ENCODE results near the gene DOK4. TPM values are rescaled to one million over a fixed set of nuclear protein-coding genes. Genes with fewer than 3 reads are reported as not detected.
A peak's percentile ranks its signal among the peaks of the same experiment; 100 is the strongest.

Gene DOK4
- total RNA-seq, 4 donors from 2014 or later = 16.6 to 36.6 (median 26.6) TPM

- Histone ChIP-seq H3K27me3 (no peaks in the 10 kb centered on the region), H3K36me3 (peaks cover 0 to 85% of the 10 kb centered on the region in 2 donors), H3K27ac (no peak overlapping the region), H3K4me3 (no peak overlapping the region), H3K4me1 (peaks cover 0 to 7% (median 0%) of the 10 kb centered on the region in 3 donors), H3K9me3 (no peaks in the 10 kb centered on the region)
- no peak for ATAC-seq
- WGBS, 2 donors (ENCODE audit: low coverage in 1 of 2) = 80 to 85% methylated on average over 2 to 4 of the region's 10 CpGs
- TF ChIP-seq POLR2A (IDR thresholded peaks at IDR 0.05) = no peak
- TF ChIP-seq EP300 (IDR thresholded peaks at IDR 0.05) = no peak
- TF ChIP-seq POLR2AphosphoS5 (IDR thresholded peaks at IDR 0.05) = no peak
- TF ChIP-seq, protein P1, sequence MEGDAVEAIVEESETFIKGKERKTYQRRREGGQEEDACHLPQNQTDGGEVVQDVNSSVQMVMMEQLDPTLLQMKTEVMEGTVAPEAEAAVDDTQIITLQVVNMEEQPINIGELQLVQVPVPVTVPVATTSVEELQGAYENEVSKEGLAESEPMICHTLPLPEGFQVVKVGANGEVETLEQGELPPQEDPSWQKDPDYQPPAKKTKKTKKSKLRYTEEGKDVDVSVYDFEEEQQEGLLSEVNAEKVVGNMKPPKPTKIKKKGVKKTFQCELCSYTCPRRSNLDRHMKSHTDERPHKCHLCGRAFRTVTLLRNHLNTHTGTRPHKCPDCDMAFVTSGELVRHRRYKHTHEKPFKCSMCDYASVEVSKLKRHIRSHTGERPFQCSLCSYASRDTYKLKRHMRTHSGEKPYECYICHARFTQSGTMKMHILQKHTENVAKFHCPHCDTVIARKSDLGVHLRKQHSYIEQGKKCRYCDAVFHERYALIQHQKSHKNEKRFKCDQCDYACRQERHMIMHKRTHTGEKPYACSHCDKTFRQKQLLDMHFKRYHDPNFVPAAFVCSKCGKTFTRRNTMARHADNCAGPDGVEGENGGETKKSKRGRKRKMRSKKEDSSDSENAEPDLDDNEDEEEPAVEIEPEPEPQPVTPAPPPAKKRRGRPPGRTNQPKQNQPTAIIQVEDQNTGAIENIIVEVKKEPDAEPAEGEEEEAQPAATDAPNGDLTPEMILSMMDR (IDR thresholded peaks at IDR 0.05) = no peak
Observed at GRCh38 chr16:57516176-57516725, 30.0 kb upstream of the DOK4 start.

GRCh38 chr16:57514791-57515600, 28.7 kb upstream of the DOK4 start:
- peak; percentile 18 for ATAC-seq
- H3K4me3 ChIP-seq = no peak overlapping the region
- H3K27ac ChIP-seq = no peak overlapping the region
- H3K4me1 ChIP-seq = peaks cover 0 to 11% (median 0%) of the 10 kb centered on the region in 3 donors
- WGBS, 2 donors (ENCODE audit: low coverage in 1 of 2) = 84 to 85% methylated on average over 5 to 8 of the region's 23 CpGs
- TF ChIP-seq, protein P1 (IDR thresholded peaks at IDR 0.05) = no peak
- TF ChIP-seq POLR2AphosphoS5 (IDR thresholded peaks at IDR 0.05) = peak; percentile 16
- no peak for TF ChIP-seq EP300 (IDR thresholded peaks at IDR 0.05)
- H3K36me3 ChIP-seq = peaks cover 0 to 77% of the 10 kb centered on the region in 2 donors
- H3K27me3 ChIP-seq = no peaks in the 10 kb centered on the region
- no peaks in the 10 kb centered on the region for H3K9me3 ChIP-seq

DNA sequence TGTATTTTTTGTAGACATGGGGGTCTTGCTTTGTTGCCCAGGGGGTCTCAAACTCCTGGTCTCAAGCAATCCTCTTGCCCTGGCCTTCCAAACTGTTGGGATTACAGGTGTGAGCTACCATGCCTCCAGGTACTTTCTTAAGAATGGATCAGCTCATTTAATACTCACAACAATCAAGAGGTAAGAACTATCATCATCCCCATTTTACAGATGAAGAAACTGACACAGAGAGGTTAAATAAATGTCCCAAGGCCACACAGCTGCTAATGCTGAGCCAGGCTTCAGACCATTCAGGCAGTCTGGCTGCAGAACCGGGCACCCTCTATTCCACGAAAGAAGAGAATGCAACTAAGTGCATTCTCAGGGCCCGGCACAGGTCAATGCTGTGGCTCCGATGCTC, 28.1 kb upstream of the DOK4 start:
- ATAC-seq = no peak
- H3K4me3 ChIP-seq = no peak overlapping the region
- H3K27ac ChIP-seq = no peak overlapping the region
- TF ChIP-seq POLR2A (IDR thresholded peaks at IDR 0.05) (no peak), POLR2AphosphoS5 (IDR thresholded peaks at IDR 0.05) (no peak), EP300 (IDR thresholded peaks at IDR 0.05) (no peak)
- TF ChIP-seq, protein P1 (IDR thresholded peaks at IDR 0.05) = no peak
- H3K36me3 ChIP-seq = peaks cover 0 to 77% of the 10 kb centered on the region in 2 donors
- peaks cover 0 to 11% (median 0%) of the 10 kb centered on the region in 3 donors for H3K4me1 ChIP-seq
- H3K9me3 ChIP-seq = no peaks in the 10 kb centered on the region
- no CpG with 5 or more reads among the region's 4 CpGs for WGBS, 2 donors (ENCODE audit: low coverage in 1 of 2)
- H3K27me3 ChIP-seq = no peaks in the 10 kb centered on the region

GRCh38 chr16:57513371-57514102, 27.2 kb upstream of the DOK4 start:
- H3K27ac ChIP-seq = no peak overlapping the region
- ATAC-seq = no peak
- no peak for TF ChIP-seq EP300 (IDR thresholded peaks at IDR 0.05)
- TF ChIP-seq POLR2AphosphoS5 (IDR thresholded peaks at IDR 0.05) = no peak
- no peak for TF ChIP-seq POLR2A (IDR thresholded peaks at IDR 0.05)
- TF ChIP-seq, protein P1 (IDR thresholded peaks at IDR 0.05) = no peak
- H3K27me3 ChIP-seq = peaks cover 1% of the 10 kb centered on the region
- peaks cover 0 to 11% (median 0%) of the 10 kb centered on the region in 3 donors for H3K4me1 ChIP-seq
- H3K4me3 ChIP-seq = no peak overlapping the region
- peaks cover 0 to 69% of the 10 kb centered on the region in 2 donors for H3K36me3 ChIP-seq
- no peaks in the 10 kb centered on the region for H3K9me3 ChIP-seq
- whole genome bisulfite sequencing, 2 donors (ENCODE audit: low coverage in 1 of 2) = 67 to 80% methylated on average over 1 to 7 of the region's 14 CpGs

Measured in gastroesophageal sphincter (tissue), 4 donors.